ENCODE data around the gene GATC.

GATC gene, protein sequence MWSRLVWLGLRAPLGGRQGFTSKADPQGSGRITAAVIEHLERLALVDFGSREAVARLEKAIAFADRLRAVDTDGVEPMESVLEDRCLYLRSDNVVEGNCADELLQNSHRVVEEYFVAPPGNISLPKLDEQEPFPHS

DNA sequence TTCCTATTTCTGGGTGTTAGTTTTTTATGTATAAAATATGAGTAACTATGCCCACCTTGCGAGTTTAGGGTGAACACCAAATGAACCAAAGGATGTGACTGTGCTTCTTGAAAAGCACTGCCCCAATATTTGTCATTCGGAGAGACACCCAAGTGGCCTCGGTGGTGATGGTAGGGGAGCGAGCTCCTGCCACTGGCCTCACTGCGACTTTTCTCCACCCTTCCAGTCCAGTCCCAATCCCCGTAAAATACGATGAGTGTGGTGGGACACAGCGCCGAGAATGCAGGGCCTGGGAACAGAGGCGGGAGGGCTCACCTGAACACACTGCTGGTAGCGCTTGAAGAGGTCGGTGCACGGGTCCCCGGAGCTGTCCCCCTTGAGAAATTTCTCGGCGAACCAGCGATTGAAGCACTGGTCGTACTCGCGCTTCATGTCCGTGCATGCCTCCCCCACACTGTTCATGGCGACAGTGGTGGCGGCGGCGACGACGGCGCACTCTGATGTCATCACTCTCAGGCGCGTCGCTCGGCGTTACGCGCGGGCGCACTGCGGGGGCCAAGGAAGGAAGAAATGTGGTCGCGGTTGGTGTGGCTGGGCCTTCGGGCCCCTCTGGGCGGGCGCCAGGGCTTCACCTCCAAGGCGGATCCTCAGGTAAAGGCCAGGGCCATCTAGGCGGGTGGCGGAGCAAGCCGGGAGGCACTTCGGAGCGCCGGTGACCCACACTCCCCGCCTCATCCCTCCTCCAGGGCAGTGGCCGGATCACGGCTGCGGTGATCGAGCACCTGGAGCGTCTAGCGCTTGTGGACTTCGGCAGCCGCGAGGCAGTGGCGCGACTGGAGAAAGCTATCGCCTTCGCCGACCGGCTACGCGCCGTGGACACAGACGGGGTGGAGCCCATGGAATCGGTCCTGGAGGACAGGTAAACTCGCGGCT is at the start of gene GATC, which contains the start of gene TRIAP1:
Gene GATC, plus strand, starts transcription at position 534 of the 933 bp plus-strand sequence. Its CDS starts 37 bp downstream, at position 571.
Gene TRIAP1, minus strand, starts transcription at position 474 of the 933 bp plus-strand sequence. Its CDS starts 12 bp downstream, at position 462.
- DNase-seq (ENCODE audit: low spot score): peak; percentile 84

DNA sequence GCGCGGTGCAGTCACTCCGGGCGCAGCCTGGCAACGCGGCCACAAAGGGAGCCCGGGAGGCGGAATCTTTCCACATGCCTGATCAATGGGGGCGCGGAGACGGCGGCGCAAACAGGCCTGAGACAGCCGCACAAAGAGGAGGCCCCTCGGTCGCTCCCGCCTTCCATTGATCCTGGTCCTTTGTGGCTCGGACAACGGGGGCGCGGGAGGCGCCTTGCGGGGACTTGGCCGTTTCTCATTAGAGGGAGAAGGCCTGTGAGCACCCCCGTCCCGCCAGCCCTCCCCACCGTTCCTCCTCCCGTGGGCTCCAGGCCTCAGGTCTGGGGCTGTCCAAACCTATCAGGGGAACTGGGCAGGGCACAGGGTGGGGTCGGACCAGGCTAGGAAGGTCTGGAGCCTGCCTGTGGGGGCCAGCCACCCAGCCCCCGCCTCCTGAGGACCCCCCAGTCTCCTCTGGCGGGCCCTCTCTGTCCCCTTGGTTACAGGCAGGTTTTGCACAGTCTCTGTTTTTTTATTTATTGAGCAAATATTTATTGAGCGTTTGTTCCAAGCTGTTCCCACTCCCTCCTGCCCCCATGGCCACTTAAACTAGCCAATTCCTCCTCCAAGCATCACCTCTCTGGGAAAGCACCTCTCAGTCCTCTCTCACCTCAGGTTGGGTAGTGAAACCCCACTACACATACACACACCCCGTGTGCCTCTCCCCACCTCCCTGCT is 48.3 kb upstream of the GATC start:
- DNase-seq (ENCODE audit: low spot score): no peak

DNA sequence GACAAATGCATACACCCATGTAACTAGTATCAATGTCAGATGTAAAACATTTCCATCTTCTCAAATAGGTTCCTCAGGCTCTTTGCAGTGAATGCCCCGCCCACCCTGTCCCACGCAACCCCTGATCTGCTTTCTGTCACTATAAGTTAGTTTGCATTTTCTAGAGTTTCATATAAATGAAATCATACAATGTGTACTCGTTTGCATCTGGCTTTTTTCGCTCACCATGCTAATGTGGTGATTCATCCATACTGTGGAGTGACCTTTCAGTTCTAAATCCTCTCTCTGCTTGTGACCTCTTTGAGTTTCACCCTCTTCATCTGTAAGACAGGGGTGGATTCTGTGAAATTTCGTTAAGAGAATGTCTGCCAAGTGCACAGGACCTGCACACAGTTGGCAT is 46.7 kb upstream of the GATC start:
- DNase-seq (ENCODE audit: low spot score): peak; percentile 29

DNA sequence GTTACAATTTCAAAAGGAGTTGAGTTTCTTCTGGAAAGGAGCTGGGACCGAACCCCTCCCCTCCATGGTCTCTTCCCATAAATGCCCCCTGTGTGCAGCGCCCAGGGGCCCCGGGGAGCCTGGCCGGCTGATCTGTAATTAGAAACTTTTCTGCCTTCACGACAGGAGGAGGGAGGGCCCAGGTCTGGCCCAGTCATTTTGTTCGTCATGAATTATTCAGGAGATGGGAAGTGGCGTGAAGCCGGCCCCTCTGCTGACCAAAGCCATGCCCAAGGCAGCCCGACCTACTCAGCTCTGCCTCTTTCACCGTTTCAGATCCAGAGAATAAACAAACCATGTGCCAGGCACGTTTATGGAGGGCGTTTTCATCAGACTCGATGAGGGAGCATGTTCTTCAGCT is 44.0 kb upstream of the GATC start:
- DNase-seq (ENCODE audit: low spot score): no peak

DNA sequence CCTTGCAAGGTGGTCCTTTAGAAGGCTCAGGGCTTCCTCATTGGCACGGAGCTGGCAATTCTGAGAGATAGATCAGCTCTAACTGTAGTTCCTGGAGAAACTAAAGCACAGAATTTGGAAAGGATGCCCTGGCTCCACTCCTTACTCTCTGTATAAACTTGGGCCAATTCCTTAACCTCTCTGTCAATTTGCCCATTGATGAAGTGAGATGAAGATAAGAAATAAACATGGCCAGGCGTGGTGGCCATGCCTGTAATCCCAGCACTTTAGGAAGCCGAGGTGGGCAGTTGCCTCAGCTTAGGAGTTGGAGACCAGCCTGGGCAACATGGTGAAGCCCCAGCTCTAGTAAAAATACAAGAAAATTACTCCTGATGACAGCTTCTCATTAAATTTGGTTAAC is 42.4 kb upstream of the GATC start:
- DNase-seq (ENCODE audit: low spot score): no peak

DNA sequence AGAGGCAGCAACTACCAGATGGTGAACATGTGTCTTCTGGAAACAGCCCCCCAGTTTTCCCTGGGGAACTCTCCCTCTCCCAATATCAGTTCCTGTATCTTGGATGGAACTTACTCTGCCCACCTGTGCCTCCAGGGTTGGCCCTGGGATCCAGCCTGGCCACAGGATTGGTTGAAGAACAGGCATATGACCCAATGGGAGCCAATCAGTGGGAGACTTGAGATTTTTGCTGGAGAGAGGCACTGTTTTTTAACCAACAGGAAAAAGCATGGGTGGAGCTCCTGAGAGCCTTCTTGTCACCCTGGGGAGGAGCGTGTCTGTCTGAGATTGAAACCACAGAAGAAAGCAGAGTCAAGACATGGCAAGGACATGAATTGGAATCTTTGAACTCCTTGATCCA is 42.0 kb upstream of the GATC start:
- no peak for DNase-seq (ENCODE audit: low spot score)

DNA sequence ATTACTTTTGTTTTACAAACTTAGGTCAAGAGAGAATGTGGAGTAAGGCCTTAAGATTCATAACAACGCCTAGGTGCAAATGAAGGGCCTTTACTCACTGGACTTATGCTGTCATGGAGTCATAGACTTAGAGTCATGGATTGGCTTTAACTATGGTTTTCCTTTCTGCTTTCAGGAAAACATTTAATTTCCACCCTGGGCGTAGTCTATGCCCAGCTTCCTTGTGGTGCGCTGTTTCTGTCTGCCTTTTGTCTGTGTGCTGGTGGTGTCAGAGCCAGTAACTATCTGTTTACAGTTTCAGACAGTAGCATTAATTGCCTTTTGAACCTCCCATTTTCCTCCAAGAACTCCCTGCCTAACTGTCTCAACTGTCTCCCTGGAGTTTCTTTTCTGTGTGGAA is 40.2 kb upstream of the GATC start:
- no peak for DNase-seq (ENCODE audit: low spot score)

DNA sequence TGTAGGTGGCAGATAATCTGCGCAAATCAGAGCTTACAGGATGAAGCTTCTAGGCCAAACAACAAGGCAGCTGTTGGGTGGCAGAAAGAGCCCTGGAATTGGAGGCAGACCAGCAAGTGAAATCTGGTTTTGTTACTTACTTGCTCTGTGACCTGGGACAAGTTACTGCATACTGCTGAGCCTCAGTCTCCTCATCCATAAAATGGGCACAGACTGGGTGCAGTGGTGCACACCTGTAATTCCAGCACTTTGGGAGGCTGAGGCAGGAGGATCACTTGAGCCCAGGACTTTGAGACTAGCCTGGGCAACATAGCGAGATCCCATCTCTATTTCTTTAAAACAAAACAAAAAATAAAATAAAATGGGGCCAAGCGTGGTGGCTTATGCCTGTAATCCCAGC is 39.7 kb upstream of the GATC start:
- no peak for DNase-seq (ENCODE audit: low spot score)

DNA sequence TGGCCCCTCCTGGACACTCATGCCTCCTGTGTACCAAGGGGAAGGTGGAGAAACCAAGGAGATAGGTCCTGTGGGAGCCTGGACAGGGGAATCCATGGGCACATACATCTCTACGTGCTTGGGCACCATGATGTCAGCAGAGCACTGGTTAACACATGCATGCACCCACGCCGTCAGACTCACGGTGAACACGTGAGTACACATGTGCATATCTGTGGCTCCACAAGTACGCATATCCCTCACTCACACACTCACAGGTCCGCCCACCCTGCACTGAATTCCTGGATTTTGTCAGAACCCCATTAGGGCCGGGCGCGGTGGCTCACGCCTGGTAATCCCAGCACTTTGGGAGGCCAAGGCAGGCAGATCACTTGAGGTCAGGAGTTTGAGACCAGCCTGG is 37.5 kb upstream of the GATC start:
- DNase-seq (ENCODE audit: low spot score): no peak

DNA sequence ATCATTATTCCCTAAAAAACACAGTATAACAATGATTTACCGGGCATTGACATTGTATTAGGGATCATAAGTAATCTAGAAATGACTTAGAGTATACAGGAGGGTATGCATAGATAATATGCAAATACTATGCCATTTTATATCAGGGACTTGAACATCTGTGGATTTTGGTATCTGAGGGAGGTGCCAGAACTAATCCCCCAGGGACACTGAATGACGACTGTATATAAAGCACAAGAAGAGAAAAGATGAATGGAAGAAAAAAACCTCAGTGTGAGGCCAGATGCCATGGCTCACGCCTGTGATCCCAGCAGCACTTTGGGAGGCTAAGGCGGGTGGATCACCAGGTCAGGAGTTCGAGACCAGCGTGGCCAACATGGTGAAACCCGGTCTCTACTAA is 33.8 kb upstream of the GATC start:
- DNase-seq (ENCODE audit: low spot score): no peak

DNA sequence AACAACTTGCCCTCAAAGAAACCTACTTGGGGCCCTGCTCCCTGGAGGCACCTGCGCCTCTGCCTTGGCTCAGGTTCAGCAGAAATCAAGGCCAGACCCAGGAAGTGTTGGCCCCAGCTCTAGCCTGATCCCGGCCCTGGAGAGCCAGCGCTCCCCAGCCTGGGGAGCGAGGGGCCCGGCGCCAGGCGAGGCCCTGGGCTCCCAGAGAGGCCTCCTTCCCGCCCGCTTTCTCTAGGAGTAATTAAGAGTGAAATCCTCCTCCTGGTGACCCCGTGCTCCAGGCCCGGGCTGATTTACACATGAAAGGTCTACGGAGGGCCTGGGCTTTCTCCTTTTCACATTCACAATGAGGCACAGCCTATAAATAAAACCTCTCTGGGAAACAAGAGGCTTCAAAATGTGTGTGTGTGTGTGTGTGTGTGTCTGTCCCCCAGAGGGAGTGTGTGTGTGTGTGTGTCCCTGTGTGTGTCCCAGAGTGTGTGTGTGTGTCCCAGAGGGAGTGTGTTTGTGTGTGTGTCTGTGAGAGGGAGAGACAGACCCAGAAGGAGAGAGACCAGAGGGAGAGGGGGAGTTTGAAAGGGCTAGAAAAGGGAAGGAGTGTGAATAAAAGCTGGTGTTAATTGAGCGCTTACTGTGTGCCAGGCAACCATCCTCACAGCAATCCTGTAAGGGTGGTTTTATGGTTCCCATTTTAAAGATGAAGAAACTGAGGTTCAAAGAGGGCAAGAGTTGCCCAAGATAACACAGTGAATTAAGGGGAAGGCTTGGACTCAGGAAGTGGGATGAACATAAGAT is 32.1 kb upstream of the GATC start:
- DNase-seq (ENCODE audit: low spot score): no peak

DNA sequence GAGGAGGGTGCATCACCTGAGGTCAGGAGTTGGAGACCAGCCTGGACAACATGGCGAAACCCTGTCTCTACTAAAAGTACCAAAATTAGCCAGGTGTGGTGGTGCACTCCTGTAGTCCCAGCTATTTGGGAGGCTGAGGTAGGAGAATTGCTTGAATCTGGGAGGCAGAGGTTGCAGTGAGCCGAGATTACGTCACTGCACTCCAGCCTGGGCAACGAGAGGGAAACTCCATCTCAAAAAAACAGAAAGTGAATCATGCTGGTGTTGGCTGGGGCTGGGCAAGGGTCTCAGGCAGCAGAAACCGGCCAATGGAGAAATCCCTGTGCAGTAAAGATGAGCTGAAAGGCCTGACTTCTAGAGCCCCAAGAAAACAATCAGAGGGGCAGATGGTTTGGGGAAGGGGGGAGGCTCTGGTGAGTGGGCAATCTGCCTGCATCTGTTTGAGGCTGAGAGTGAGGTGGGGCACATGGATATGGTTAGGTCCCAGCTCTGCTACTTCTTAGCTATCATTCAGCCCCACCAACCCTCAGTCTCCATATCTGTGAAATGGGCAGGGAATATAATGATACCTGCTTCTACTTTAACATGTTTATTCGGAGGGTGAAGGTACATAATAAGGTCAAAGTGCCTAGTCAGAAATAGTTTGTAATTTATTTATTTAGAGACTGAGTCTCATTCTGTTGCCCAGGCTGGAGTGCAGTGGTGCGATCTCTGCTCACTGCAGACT is 29.6 kb upstream of the GATC start:
- DNase-seq (ENCODE audit: low spot score): no peak

DNA sequence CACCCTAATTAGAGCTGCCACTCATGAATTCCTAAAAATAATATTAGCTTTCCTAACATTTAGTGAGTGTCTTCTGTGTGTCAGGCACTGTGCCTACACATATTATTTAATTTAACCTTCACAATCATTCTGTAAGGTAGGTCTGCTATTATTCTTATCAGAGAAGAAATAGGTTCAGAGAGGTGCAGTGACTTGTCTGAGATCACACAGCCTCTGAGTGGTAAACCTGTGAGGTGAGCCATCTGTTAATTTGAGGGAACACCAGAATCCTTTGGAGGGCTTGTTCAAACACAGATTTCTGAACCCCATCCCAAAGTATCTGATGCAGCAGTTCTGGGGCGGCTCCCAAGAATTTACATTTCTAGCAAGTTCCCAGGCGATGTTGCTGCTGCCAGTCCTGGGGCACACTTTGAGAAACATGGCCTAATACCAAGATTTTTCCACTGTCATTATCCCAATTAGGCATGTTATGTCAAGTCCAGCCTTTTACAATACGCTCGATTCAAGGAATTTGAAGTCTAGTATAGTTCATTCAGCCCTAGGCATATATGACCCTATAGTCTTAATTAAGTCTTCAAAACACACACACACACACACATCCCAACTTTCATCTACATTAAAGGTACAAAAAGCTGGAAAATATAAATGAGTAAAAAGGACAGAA is 28.2 kb upstream of the GATC start:
- DNase-seq (ENCODE audit: low spot score): no peak

DNA sequence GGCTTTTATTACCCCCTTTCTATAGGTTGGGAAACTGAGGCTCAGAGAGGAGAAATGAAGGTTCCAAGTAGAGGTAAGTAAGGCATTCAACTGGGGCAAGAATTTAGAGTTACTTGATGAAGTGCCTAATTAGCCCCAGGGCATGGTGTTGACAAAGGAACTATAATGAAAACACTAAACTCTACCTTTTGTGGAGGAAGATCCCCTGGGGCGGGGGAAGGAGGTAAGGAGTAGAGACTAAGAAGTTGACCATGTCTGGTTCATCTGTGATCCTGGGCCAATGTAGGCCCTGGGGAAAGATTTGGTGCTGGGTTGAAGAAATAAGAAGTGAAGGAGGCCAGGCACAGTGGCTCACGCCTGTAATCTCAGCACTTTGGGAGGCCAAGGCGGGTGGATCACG is 24.5 kb upstream of the GATC start:
- DNase-seq (ENCODE audit: low spot score): no peak

DNA sequence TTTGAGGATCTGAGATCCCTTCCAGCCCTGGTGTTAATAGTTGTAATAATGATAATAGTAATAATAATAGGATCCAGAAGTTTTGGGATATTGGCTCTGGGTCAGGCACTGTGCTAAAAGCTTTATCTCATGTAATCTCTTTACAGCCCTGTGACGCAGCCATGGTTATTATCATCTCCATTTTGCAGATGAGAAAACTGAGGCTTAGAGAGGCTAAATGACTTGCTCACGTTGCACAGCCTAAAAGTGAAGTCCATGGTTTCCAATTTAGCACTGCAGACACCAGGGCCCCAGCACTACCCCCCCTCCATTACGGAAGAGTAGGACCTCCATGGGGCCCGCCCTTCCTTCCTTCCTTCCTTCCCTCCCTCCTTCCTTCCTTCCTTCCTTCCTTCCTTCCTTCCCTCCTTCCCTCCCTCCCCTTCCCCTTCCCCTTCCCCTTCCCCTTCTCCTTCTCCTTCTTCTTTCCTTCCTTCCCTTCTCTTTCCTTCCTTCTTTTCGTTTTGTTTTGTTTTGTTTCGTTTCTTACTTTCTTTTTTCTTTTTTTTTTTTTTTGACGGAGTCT is 23.3 kb upstream of the GATC start:
- DNase-seq (ENCODE audit: low spot score): no peak

DNA sequence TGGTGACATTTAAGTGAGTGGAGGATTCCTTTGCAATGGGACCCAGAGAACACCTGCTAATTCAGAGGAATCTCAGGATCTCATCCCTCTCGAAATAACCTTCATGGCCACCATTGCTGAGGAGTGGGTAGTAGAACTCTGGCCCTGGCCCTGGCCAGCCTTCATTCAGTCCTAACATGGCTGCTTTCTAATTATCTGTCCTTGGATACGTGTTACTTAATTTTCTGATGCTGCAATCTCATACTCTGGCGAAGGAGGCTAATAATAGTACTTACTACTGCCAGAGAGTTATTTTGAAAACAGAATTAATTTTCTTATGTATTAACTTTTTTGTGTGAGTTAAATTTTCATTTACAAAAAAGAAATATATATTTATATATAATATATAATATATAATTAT is 20.4 kb upstream of the GATC start:
- no peak for DNase-seq (ENCODE audit: low spot score)

DNA sequence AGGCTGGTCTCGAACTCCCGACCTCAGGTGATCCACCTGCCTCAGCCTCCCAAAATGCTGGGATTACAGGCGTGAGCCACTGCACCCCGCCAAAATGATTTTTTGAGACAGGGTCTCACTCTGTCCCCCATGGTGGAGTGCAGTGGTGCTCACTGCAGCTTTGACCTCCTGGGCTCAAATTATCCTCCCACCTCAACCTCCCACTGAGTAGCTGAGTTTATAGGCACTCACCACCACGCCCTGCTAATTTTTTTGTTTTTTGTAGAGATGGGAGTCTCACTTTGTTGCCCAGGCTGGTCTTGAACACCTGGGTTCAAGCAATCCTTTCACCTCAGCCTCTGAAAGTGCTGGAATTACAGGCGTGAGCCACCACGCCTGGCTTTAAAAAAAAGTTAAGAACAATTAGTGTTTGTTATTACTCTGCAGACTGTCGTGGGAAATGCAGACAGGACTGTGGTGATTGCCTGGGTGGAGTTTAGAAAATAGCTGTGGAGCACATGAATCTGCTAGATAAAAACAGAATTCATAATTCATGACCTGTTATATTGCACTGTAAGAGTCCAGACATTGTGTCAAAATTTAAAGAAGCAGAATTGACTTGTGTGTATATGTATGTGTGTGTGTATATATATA is 17.5 kb upstream of the GATC start:
- no peak for DNase-seq (ENCODE audit: low spot score)

DNA sequence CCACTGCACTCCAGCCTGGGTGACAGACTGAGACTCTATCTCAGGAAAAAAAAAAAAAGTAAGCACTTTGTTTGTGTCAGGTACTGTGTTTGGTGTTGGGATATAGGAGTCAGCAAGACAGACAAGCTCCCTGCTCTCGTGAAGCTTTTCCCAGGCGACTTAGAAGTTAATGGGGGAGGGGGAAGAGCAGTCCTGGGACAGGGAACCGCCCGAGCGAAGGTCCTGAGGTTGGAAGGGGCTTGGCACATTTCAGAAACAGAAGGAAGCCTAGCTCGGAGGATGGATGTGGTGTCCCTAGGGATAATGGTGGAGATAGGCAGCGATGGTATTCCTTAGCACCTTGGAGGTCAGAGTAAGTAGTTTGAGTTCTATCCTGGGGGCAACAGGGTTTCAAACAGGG is 16.9 kb upstream of the GATC start:
- DNase-seq (ENCODE audit: low spot score): no peak

DNA sequence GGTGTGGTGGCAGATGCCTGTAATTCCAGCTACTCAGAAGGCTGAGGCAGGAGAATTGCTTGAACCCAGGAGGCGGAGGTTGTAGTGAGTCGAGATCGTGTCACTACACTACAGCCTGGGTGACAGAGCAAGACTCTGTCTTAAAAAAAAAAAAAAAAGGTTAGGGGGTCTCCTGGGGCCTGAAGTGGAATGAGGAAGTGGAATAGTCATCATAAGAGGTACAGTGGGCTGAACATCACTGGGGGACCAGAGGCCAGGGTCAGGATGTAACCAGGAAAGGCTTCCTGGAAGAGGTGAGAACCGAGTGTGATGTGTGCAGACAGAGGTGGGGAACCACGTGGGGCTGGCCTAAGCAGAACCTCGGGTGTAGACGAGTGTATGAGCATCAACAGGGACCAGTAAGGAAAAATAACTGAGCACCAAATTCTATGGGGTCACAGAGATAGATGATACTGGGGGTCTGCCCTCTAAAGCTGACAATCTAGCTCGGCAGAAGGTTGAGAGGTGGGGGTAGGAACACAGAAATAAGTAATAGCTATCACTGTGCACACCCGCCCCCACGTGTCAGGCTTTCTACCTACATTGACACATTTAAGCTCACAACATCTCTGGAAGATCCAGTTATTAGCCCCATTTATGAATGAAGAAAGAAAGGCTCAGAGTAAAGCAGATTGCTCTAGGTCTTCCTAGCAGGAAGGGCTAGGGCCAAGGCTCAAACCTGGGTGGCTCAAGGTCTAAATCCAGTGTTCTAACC is 13.3 kb upstream of the GATC start:
- DNase-seq (ENCODE audit: low spot score): no peak

Data from RKO (cell line).